GM12878 (cell line): ENCODE results near the gene TRANK1. TPM values are rescaled to one million over a fixed set of nuclear protein-coding genes. Genes with fewer than 3 reads are reported as not detected.

Experiments
- ATAC-seq: fragments of 200-7000 bp; cut with Tn5 transposase; 3 replicates; pipeline ENCODE4 v1.9.1; 2020; ENCODE audit warnings: mild to moderate bottlenecking, moderate library complexity
- BruUV-seq: library from RNA; stranded (reverse); fragments of 400-500 nt; replicated peaks from 2 replicates; lab custom pipeline; 2021; lab: Mats Ljungman, UMichigan
- CTCF ChIA-PET: fragments of 300-600 bp; sonication (Branson Sonifier 250); formaldehyde crosslinking; extraction: SDS; loops from one replicate; lab custom pipeline; 2021; ENCODE audit warnings: inconsistent platforms; lab: Yijun Ruan, JAX
- POLR2A ChIA-PET: fragments of 350-600 bp; formaldehyde crosslinking; extraction: SDS; loops from one replicate; lab custom pipeline; 2021; ENCODE audit warnings: inconsistent platforms; lab: Charles Lee
- RAD21 ChIA-PET: fragments of 300-600 bp; sonication (Branson Sonifier 250); formaldehyde crosslinking; loops from one replicate; lab custom pipeline; 2023; ENCODE audit warnings: antibody characterized with exemption; ENCODE audit not compliant: unreplicated experiment; lab: Charles Lee
- SMC1A ChIA-PET: fragments of 300-600 bp; sonication (Branson Sonifier 250); formaldehyde crosslinking; loops from one replicate; lab custom pipeline; 2023; ENCODE audit not compliant: unreplicated experiment, uncharacterized antibody; lab: Charles Lee
- DNase-seq: peaks from one replicate; pipeline ENCODE4 v3.0.0-alpha.2; 2011; ENCODE audit warnings: low read depth, low spot score
- FAIRE-seq: peaks from 3 replicates; lab custom pipeline; 2011; peaks lifted over from hg19 to GRCh38; lab: Jason Lieb, UNC
- H2AFZ ChIP-seq: 2 replicates; pipeline ENCODE4 v1.6.0; 2011; ENCODE audit warnings: low read depth, low read length, control low read depth; ENCODE audit not compliant: control insufficient read depth
- H3K27ac ChIP-seq: 2 replicates; pipeline ENCODE4 v1.5.1; 2011; ENCODE audit warnings: control low read depth; ENCODE audit not compliant: control insufficient read depth, insufficient read depth
- H3K27me3 ChIP-seq, 2 experiments: replicated peaks in 1 of 2; 2 replicates each; pipeline versions ENCODE4 v1.6.0 to v1.6.1; 2011; ENCODE audit warnings: low read length in 1 of 2; ENCODE audit not compliant: control insufficient read depth in 2 of 2, insufficient read depth in 2 of 2
- H3K36me3 ChIP-seq, 2 experiments: 2 replicates each; pipeline ENCODE4 v1.5.1; 2011; ENCODE audit warnings: low read length in 1 of 2; ENCODE audit not compliant: control insufficient read depth in 2 of 2, insufficient read depth in 2 of 2
- H3K4me1 ChIP-seq: 2 replicates; pipeline ENCODE4 v1.6.1; 2011; ENCODE audit warnings: mild to moderate bottlenecking, low read length, moderate library complexity, mixed read lengths; ENCODE audit not compliant: control insufficient read depth, insufficient read depth
- H3K4me2 ChIP-seq: 2 replicates; pipeline ENCODE4 v1.6.0; 2011; ENCODE audit warnings: control low read depth; ENCODE audit not compliant: control insufficient read depth, insufficient read depth
- H3K4me3 ChIP-seq: fragments of 200-600 bp; sonication (generic); 2 replicates; pipeline ENCODE4 v1.5.1; 2016
- H3K79me2 ChIP-seq: 2 replicates; pipeline ENCODE4 v1.6.0; 2011; ENCODE audit warnings: low read length; ENCODE audit not compliant: control insufficient read depth, insufficient read depth
- H3K9ac ChIP-seq: 2 replicates; pipeline ENCODE4 v1.8.0; 2011; ENCODE audit warnings: low read length, control low read depth, mixed read lengths; ENCODE audit not compliant: control insufficient read depth, insufficient read depth
- H3K9me3 ChIP-seq: replicated peaks from 3 replicates; pipeline ENCODE4 v1.5.1; 2011; ENCODE audit warnings: mild to moderate bottlenecking, low read length; ENCODE audit not compliant: control insufficient read depth, insufficient read depth
- H4K20me1 ChIP-seq: 2 replicates; pipeline ENCODE4 v1.6.0; 2011; ENCODE audit not compliant: control insufficient read depth, insufficient read depth
- ATF3 ChIP-seq: IDR thresholded peaks from 2 replicates; pipeline ENCODE4 v1.6.1; 2011; ENCODE audit warnings: low read depth, mild to moderate bottlenecking, low read length, moderate library complexity, borderline replicate concordance; ENCODE audit errors: extremely low read depth
- EED ChIP-seq: sonication (generic); IDR thresholded peaks from 2 replicates; pipeline ENCODE4 v1.6.1; 2016; ENCODE audit warnings: antibody characterized with exemption, low read depth
- EGR1 ChIP-seq, 2 experiments: IDR thresholded peaks; 1 replicate in 1 of 2; 2 replicates in 1 of 2; pipeline ENCODE4 v1.6.1; 2011 to 2012; ENCODE audit warnings: low read depth in 2 of 2, low read length in 2 of 2, borderline replicate concordance in 1 of 2, mild to moderate bottlenecking in 1 of 2, moderate library complexity in 1 of 2
- KAT2A ChIP-seq: conservative IDR thresholded peaks from 2 replicates; pipeline ENCODE4 v1.6.1; 2011; ENCODE audit warnings: low read depth, low read length; ENCODE audit not compliant: control insufficient read depth
- KDM1A ChIP-seq: fragments of 200-600 bp; sonication (generic); IDR thresholded peaks from 2 replicates; pipeline ENCODE4 v1.6.1; 2016; ENCODE audit warnings: borderline replicate concordance
- NR2C1 ChIP-seq: fragments of 450-650 bp; IDR thresholded peaks from 2 replicates; pipeline ENCODE4 v1.6.1; 2017; ENCODE audit warnings: antibody characterized with exemption, mild to moderate bottlenecking, moderate library complexity
- PAX5 ChIP-seq: IDR thresholded peaks from 2 replicates; pipeline ENCODE4 v1.6.1; 2011; ENCODE audit warnings: low read depth, low read length, borderline replicate concordance
- RAD51 ChIP-seq: fragments of 450-650 bp; IDR thresholded peaks from 2 replicates; pipeline ENCODE4 v1.6.1; 2016; ENCODE audit warnings: moderate library complexity, mild to moderate bottlenecking, inconsistent platforms
- RUNX3 ChIP-seq: IDR thresholded peaks from 2 replicates; pipeline ENCODE4 v1.6.1; 2012; ENCODE audit warnings: low read length, inconsistent platforms
- SMAD1 ChIP-seq: fragments of 450-650 bp; IDR thresholded peaks from 2 replicates; pipeline ENCODE4 v1.6.1; 2018; ENCODE audit warnings: mild to moderate bottlenecking, low read depth; ENCODE audit not compliant: partially characterized antibody
- STAT1 ChIP-seq: fragments of 450-650 bp; conservative IDR thresholded peaks from 2 replicates; pipeline ENCODE4 v1.6.1; 2014; ENCODE audit warnings: antibody characterized with exemption, mild to moderate bottlenecking
- STAT3 ChIP-seq: IDR thresholded peaks from 2 replicates; pipeline ENCODE4 v1.6.1; 2011; ENCODE audit warnings: low read depth, low read length, improper control_type of control experiment
- ZNF217 ChIP-seq: fragments of 450-650 bp; IDR thresholded peaks from 2 replicates; pipeline ENCODE4 v1.6.1; 2017; ENCODE audit warnings: antibody characterized with exemption, mild to moderate bottlenecking
- WGBS: methylation state at CpG from one replicate; pipeline ENCODE4 v1.1.6; 2016; ENCODE audit warnings: low lambda C conversion rate; ENCODE audit not compliant: insufficient replicate concordance, insufficient coverage; ENCODE audit errors: missing lambda C conversion rate; 5-methylcytosine and 5-hydroxymethylcytosine counted together
- in situ Hi-C: fragments of 300-500 bp; cut with MboI; formaldehyde crosslinking; loops from 9 replicates; pipeline ENCODE4 v1.14.3; 2018; ENCODE audit warnings: mixed read lengths
- intact Hi-C: fragments of 100-400 bp; cut with micrococcal nuclease; formaldehyde crosslinking; loops from one replicate; pipeline ENCODE4 v1.14.2; 2022; ENCODE audit not compliant: unreplicated experiment
- polyA plus RNA-seq, 11 experiments: library from polyadenylated mRNA; depleted of rRNA in 4 of 11; unstranded in 6 of 11; stranded (reverse) in 5 of 11; fragments of >200 nt; fragmentation: Nextera tagmentation in 4 of 11; fragmentation: Illumina TruSeq in 1 of 11; extraction: Ambion mirVana in 4 of 11; extraction: Trizol in 1 of 11; gene quantifications; 1 replicate in 1 of 11; 2 replicates in 10 of 11; pipeline versions ENCODE4 v1.2.1 to v1.2.3, GENCODE V29; 2011 to 2016; ENCODE audit warnings: inconsistent platforms in 2 of 11, missing spikeins in 2 of 11, low read depth in 1 of 11
- total RNA-seq, 4 experiments: library from RNA; depleted of rRNA in 3 of 4; stranded (reverse); fragments of >200 nt in 3 of 4; fragmentation: Illumina TruSeq in 1 of 4; extraction: Trizol in 1 of 4; gene quantifications; 2 replicates each; pipeline versions ENCODE4 v1.2.1 to v1.2.3, GENCODE V29; 2013 to 2021
- TF ChIP-seq, protein P1 (sequence below): IDR thresholded peaks from 2 replicates; pipeline ENCODE4 v1.6.1; 2012; ENCODE audit warnings: low read length, inconsistent platforms
- TF ChIP-seq, protein P2 (sequence below): fragments of 450-650 bp; IDR thresholded peaks from 2 replicates; pipeline ENCODE4 v1.6.1; 2017; ENCODE audit warnings: borderline replicate concordance
- TF ChIP-seq, protein P3 (sequence below): fragments of 450-650 bp; IDR thresholded peaks from 2 replicates; pipeline ENCODE4 v1.6.1; 2018; ENCODE audit warnings: borderline replicate concordance, mild to moderate bottlenecking; ENCODE audit not compliant: partially characterized antibody

The TRANK1 gene
- total and polyA plus RNA-seq, 10 of the 15 experiments (the other 5 are each of a cell fraction or from before 2014, with no cell fraction given) = 0.46 to 8.8 (median 1.1) TPM

DNA sequence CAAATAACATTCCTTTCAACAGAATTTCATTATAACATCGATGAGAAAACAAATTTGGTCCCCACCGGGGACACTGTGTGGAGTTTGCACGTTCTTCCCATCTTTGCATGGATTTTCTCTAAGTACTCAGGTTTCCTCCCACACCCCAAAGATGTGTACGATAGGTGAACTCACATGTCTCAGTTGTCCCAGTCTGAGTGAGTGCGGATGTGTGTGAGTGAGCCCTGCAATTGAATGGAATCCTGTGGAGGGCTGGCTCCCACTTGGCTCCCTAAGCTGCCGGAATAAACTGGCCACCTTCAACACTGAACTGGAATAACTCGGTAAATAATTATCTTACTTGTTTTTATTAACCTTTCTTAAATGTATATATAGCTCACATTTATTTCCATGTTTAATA, 77.0 kb downstream of the TRANK1 start:
- no peak for DNase-seq
- in situ Hi-C loops (loop anchor here (10.0 kb wide), 1 partner anchor 133 kb away; no protein-coding TSS in a partner anchor), intact Hi-C loops (loop anchor here (2.0 to 10.0 kb wide), 2 partner anchors 91 to 903 kb away; no protein-coding TSS in a partner anchor)
- no peaks in the 10 kb centered on the region for H3K9me3 ChIP-seq
- ChIA-PET SMC1A (interaction anchor here (0.8 to 3.9 kb wide), 10 partner anchors 8 to 902 kb away, joined by 3 to 45 read pairs (median 8); no protein-coding TSS in a partner anchor), RAD21 (interaction anchor here (1.0 to 3.8 kb wide), 8 partner anchors 10 to 902 kb away, joined by 3 to 40 read pairs (median 4); no protein-coding TSS in a partner anchor), POLR2A (interaction anchor here (0.6 kb wide), 1 partner anchor 121 kb away, joined by 3 read pairs; no protein-coding TSS in a partner anchor), CTCF (interaction anchor here (0.6 to 4.5 kb wide), 18 partner anchors 8 to 1134 kb away, joined by 3 to 66 read pairs (median 5); no protein-coding TSS in a partner anchor)
- no peaks in the 10 kb centered on the region; a peak in 1 of 4 replicates for H3K36me3 ChIP-seq
- no peaks in the 10 kb centered on the region for H3K27me3 ChIP-seq
- H2AFZ ChIP-seq = no peak overlapping the region
- no peak for TF ChIP-seq STAT1
- no peak for TF ChIP-seq ATF3
- no peak for TF ChIP-seq RUNX3
- no peak for TF ChIP-seq PAX5
- TF ChIP-seq, protein P1, sequence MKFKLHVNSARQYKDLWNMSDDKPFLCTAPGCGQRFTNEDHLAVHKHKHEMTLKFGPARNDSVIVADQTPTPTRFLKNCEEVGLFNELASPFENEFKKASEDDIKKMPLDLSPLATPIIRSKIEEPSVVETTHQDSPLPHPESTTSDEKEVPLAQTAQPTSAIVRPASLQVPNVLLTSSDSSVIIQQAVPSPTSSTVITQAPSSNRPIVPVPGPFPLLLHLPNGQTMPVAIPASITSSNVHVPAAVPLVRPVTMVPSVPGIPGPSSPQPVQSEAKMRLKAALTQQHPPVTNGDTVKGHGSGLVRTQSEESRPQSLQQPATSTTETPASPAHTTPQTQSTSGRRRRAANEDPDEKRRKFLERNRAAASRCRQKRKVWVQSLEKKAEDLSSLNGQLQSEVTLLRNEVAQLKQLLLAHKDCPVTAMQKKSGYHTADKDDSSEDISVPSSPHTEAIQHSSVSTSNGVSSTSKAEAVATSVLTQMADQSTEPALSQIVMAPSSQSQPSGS = no peak
- TF ChIP-seq EED = no peak
- TF ChIP-seq ZNF217 = no peak
- TF ChIP-seq, protein P2, sequence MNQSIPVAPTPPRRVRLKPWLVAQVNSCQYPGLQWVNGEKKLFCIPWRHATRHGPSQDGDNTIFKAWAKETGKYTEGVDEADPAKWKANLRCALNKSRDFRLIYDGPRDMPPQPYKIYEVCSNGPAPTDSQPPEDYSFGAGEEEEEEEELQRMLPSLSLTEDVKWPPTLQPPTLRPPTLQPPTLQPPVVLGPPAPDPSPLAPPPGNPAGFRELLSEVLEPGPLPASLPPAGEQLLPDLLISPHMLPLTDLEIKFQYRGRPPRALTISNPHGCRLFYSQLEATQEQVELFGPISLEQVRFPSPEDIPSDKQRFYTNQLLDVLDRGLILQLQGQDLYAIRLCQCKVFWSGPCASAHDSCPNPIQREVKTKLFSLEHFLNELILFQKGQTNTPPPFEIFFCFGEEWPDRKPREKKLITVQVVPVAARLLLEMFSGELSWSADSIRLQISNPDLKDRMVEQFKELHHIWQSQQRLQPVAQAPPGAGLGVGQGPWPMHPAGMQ = no peak
- no peak for TF ChIP-seq RAD51
- TF ChIP-seq STAT3 = no peak
- no peak for TF ChIP-seq SMAD1
- TF ChIP-seq KAT2A = no peak
- TF ChIP-seq EGR1 (IDR thresholded peaks at IDR 0.05; ENCODE audit: borderline replicate concordance in 1 of 2, low read depth in 2 of 2, low read length in 2 of 2) = no peak
- TF ChIP-seq KDM1A = no peak
- TF ChIP-seq, protein P3, sequence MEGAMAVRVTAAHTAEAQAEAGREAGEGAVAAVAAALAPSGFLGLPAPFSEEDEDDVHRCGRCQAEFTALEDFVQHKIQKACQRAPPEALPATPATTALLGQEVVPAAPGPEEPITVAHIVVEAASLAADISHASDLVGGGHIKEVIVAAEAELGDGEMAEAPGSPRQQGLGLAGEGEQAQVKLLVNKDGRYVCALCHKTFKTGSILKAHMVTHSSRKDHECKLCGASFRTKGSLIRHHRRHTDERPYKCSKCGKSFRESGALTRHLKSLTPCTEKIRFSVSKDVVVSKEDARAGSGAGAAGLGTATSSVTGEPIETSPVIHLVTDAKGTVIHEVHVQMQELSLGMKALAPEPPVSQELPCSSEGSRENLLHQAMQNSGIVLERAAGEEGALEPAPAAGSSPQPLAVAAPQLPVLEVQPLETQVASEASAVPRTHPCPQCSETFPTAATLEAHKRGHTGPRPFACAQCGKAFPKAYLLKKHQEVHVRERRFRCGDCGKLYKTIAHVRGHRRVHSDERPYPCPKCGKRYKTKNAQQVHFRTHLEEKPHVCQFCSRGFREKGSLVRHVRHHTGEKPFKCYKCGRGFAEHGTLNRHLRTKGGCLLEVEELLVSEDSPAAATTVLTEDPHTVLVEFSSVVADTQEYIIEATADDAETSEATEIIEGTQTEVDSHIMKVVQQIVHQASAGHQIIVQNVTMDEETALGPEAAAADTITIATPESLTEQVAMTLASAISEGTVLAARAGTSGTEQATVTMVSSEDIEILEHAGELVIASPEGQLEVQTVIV = no peak
- TF ChIP-seq NR2C1 = no peak
- H4K20me1 ChIP-seq = no peaks in the 10 kb centered on the region
- BruUV-seq = no TSS peak
- no peak for FAIRE-seq
- H3K4me1 ChIP-seq = no peaks in the 10 kb centered on the region
- no peak overlapping the region for H3K4me2 ChIP-seq
- no peak overlapping the region for H3K9ac ChIP-seq
- no peak overlapping the region for H3K4me3 ChIP-seq
- WGBS = 97% methylated on average over 7 of the region's 7 CpGs
- H3K79me2 ChIP-seq = no peaks in the 10 kb centered on the region
- no peak overlapping the region for H3K27ac ChIP-seq
- ATAC-seq = no peak
